H1 (cell line): ENCODE data around the gene PNPLA8.

Source experiments
- CHD1 ChIP-seq: IDR thresholded peaks from 2 replicates; pipeline ENCODE4 v1.6.1; 2012; ENCODE audit warnings: low read depth, low read length, improper control_type of control experiment
- EGR1 ChIP-seq: IDR thresholded peaks from 2 replicates; pipeline ENCODE4 v1.6.1; 2011; ENCODE audit warnings: low read depth, low read length, borderline replicate concordance
- EP300 ChIP-seq, 2 experiments: IDR thresholded peaks; 1 replicate in 1 of 2; 2 replicates in 1 of 2; pipeline ENCODE4 v1.6.1; 2011 to 2012; ENCODE audit warnings: low read depth in 2 of 2, low read length in 2 of 2, mild to moderate bottlenecking in 2 of 2, borderline replicate concordance in 1 of 2, inconsistent platforms in 1 of 2, moderate library complexity in 1 of 2
- GTF2F1 ChIP-seq: IDR thresholded peaks from 2 replicates; pipeline ENCODE4 v1.6.1; 2012; ENCODE audit warnings: low read depth, low read length, improper control_type of control experiment, borderline replicate concordance
- NRF1 ChIP-seq: IDR thresholded peaks from 2 replicates; pipeline ENCODE4 v1.6.1; 2011; ENCODE audit warnings: mild to moderate bottlenecking, low read depth, low read length, improper control_type of control experiment
- POLR2A ChIP-seq, 2 experiments: IDR thresholded peaks; 1 replicate in 1 of 2; 2 replicates in 1 of 2; pipeline ENCODE4 v1.6.1; 2011; ENCODE audit warnings: low read depth in 2 of 2, low read length in 2 of 2, mild to moderate bottlenecking in 2 of 2; ENCODE audit errors: control extremely low read depth in 1 of 2
- POLR2AphosphoS5 ChIP-seq: IDR thresholded peaks from 2 replicates; pipeline ENCODE4 v1.6.1; 2011; ENCODE audit warnings: low read depth, low read length
- RXRA ChIP-seq: IDR thresholded peaks from 2 replicates; pipeline ENCODE4 v1.6.1; 2011; ENCODE audit warnings: low read depth, mild to moderate bottlenecking, low read length, moderate library complexity; ENCODE audit not compliant: insufficient read depth
- SP1 ChIP-seq: IDR thresholded peaks from 2 replicates; pipeline ENCODE4 v1.6.1; 2011; ENCODE audit warnings: low read depth, low read length
- YY1 ChIP-seq: IDR thresholded peaks from 2 replicates; pipeline ENCODE4 v1.6.1; 2011; ENCODE audit warnings: low read depth, mild to moderate bottlenecking, low read length
- TF ChIP-seq, protein P1 (sequence below), 3 experiments: IDR thresholded peaks; 1 replicate in 2 of 3; 2 replicates in 1 of 3; pipeline versions ENCODE4 v1.5.1 to v1.6.1; 2011; ENCODE audit warnings: low read length in 3 of 3, mild to moderate bottlenecking in 3 of 3, inconsistent platforms in 2 of 3, low read depth in 1 of 3, moderate library complexity in 1 of 3; ENCODE audit not compliant: insufficient read depth in 1 of 3; ENCODE audit errors: control extremely low read depth in 1 of 3
- TF ChIP-seq, protein P2 (sequence below): IDR thresholded peaks from 2 replicates; pipeline ENCODE4 v1.6.1; 2011; ENCODE audit warnings: low read depth, mild to moderate bottlenecking, low read length; ENCODE audit not compliant: insufficient read depth
- TF ChIP-seq, protein P3 (sequence below): IDR thresholded peaks from 2 replicates; pipeline ENCODE4 v1.6.1; 2012; ENCODE audit warnings: inconsistent platforms
- TF ChIP-seq, protein P4 (sequence below): IDR thresholded peaks from 2 replicates; pipeline ENCODE4 v1.6.1; 2011; ENCODE audit warnings: low read length, improper control_type of control experiment

DNA sequence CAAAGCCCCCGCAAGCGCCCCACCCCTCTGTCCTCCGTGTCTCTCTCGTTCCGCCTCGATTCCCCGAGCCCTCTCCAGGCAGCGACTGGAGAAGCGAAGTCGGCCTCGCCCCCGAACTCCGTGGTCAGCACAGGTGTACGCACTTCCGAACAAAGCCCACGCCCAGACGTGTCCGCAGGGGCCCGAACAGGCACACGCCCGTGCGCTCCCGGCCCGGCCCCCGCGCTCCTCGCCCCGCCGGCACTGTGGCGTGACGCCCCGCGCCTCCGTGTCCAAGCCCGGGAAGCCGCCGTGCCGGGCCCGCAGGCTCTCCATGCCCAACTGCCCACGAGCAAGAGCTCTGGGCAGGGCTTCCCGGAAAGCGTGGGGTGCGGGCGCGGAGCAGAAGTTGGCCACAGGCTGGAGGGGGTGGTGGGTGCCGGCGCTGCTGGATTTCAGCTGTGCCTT, 70.4 kb downstream of the PNPLA8 start:
- TF ChIP-seq, protein P1, sequence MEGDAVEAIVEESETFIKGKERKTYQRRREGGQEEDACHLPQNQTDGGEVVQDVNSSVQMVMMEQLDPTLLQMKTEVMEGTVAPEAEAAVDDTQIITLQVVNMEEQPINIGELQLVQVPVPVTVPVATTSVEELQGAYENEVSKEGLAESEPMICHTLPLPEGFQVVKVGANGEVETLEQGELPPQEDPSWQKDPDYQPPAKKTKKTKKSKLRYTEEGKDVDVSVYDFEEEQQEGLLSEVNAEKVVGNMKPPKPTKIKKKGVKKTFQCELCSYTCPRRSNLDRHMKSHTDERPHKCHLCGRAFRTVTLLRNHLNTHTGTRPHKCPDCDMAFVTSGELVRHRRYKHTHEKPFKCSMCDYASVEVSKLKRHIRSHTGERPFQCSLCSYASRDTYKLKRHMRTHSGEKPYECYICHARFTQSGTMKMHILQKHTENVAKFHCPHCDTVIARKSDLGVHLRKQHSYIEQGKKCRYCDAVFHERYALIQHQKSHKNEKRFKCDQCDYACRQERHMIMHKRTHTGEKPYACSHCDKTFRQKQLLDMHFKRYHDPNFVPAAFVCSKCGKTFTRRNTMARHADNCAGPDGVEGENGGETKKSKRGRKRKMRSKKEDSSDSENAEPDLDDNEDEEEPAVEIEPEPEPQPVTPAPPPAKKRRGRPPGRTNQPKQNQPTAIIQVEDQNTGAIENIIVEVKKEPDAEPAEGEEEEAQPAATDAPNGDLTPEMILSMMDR (IDR thresholded peaks at IDR 0.05; ENCODE audit: control extremely low read depth in 1 of 3, insufficient read depth in 1 of 3, low read depth in 1 of 3, low read length in 3 of 3), result no peak
- TF ChIP-seq POLR2A (IDR thresholded peaks at IDR 0.05; ENCODE audit: control extremely low read depth in 1 of 2, low read depth in 2 of 2, low read length in 2 of 2), result no peak
- TF ChIP-seq RXRA, result no peak
- no peak for TF ChIP-seq NRF1
- TF ChIP-seq EP300 (IDR thresholded peaks at IDR 0.05; ENCODE audit: borderline replicate concordance in 1 of 2, low read depth in 2 of 2, low read length in 2 of 2), result no peak
- TF ChIP-seq, protein P2, sequence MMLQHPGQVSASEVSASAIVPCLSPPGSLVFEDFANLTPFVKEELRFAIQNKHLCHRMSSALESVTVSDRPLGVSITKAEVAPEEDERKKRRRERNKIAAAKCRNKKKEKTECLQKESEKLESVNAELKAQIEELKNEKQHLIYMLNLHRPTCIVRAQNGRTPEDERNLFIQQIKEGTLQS, result no peak
- TF ChIP-seq, protein P3, sequence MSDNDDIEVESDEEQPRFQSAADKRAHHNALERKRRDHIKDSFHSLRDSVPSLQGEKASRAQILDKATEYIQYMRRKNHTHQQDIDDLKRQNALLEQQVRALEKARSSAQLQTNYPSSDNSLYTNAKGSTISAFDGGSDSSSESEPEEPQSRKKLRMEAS, result no peak
- no peak for TF ChIP-seq EGR1
- TF ChIP-seq YY1, result no peak
- TF ChIP-seq GTF2F1, result no peak
- TF ChIP-seq CHD1, result no peak
- no peak for TF ChIP-seq POLR2AphosphoS5
- no peak for TF ChIP-seq SP1
- TF ChIP-seq, protein P4, sequence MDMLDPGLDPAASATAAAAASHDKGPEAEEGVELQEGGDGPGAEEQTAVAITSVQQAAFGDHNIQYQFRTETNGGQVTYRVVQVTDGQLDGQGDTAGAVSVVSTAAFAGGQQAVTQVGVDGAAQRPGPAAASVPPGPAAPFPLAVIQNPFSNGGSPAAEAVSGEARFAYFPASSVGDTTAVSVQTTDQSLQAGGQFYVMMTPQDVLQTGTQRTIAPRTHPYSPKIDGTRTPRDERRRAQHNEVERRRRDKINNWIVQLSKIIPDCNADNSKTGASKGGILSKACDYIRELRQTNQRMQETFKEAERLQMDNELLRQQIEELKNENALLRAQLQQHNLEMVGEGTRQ, result no peak
